OCI-LY7 (cell line): ENCODE data around the gene NELFA. TPM values are rescaled to one million over a fixed set of nuclear protein-coding genes. Genes with fewer than 3 reads are reported as not detected.

Source experiments
- BruUV-seq: library from RNA; stranded (reverse); fragments of 400-500 nt; replicated peaks from 2 replicates; lab custom pipeline; 2021; lab: Mats Ljungman, UMichigan
- CTCF ChIA-PET: fragments of 300-600 bp; sonication (Branson Sonifier 250); formaldehyde crosslinking; loops from one replicate; lab custom pipeline; 2022; ENCODE audit warnings: antibody characterized with exemption; ENCODE audit not compliant: unreplicated experiment; lab: Charles Lee
- POLR2A ChIA-PET: fragments of 300-600 bp; sonication (Branson Sonifier 250); formaldehyde crosslinking; loops from one replicate; lab custom pipeline; 2022; ENCODE audit warnings: antibody characterized with exemption; lab: Charles Lee
- DNase-seq: peaks from one replicate; pipeline ENCODE4 v3.0.0-alpha.2; 2015; ENCODE audit warnings: low spot score
- H2AFZ ChIP-seq: fragments of 200-600 bp; sonication (generic), shearing (Covaris generic); 2 replicates; pipeline ENCODE4 v1.6.1; 2014; ENCODE audit warnings: mild to moderate bottlenecking, antibody characterized with exemption, low read length, moderate library complexity
- H3K27ac ChIP-seq: fragments of 200-600 bp; sonication (generic); 2 replicates; pipeline ENCODE4 v1.5.1; 2014; ENCODE audit warnings: mixed run types, low read depth, mild to moderate bottlenecking, moderate library complexity, low read length, inconsistent platforms; ENCODE audit not compliant: poor library complexity, severe bottlenecking
- H3K36me3 ChIP-seq: fragments of 200-600 bp; sonication (generic); 2 replicates; pipeline ENCODE4 v1.6.1; 2014; ENCODE audit warnings: mild to moderate bottlenecking, antibody characterized with exemption, low read length, moderate library complexity, mixed read lengths; ENCODE audit not compliant: insufficient read depth
- H3K4me1 ChIP-seq: fragments of 200-600 bp; sonication (generic); 2 replicates; pipeline ENCODE4 v1.5.1; 2014; ENCODE audit warnings: mild to moderate bottlenecking, low read length; ENCODE audit not compliant: insufficient read depth, poor library complexity, severe bottlenecking
- H3K4me2 ChIP-seq: fragments of 200-600 bp; sonication (generic); 2 replicates; pipeline ENCODE4 v1.6.1; 2014; ENCODE audit warnings: mild to moderate bottlenecking, low read length
- H3K4me3 ChIP-seq: fragments of 200-600 bp; sonication (generic); 2 replicates; pipeline ENCODE4 v1.5.1; 2014; ENCODE audit warnings: mild to moderate bottlenecking, low read depth, low read length; ENCODE audit not compliant: poor library complexity, severe bottlenecking
- H3K79me2 ChIP-seq: fragments of 200-600 bp; sonication (generic); 2 replicates; pipeline ENCODE4 v1.6.1; 2016; ENCODE audit warnings: low read depth, mild to moderate bottlenecking, low read length, moderate library complexity, mixed read lengths; ENCODE audit not compliant: insufficient read depth
- H3K9me2 ChIP-seq: fragments of 200-600 bp; sonication (generic); 2 replicates; pipeline ENCODE4 v1.6.1; 2016; ENCODE audit warnings: mild to moderate bottlenecking, low read length, mixed read lengths; ENCODE audit not compliant: insufficient read depth
- H3K9me3 ChIP-seq: fragments of 200-600 bp; sonication (generic); 2 replicates; pipeline ENCODE4 v1.6.1; 2014; ENCODE audit warnings: mild to moderate bottlenecking, mixed run types, low read length, mixed read lengths
- H4K20me1 ChIP-seq: fragments of 200-600 bp; sonication (generic); 2 replicates; pipeline ENCODE4 v1.6.1; 2014; ENCODE audit warnings: mild to moderate bottlenecking, antibody characterized with exemption, low read length, moderate library complexity, mixed read lengths; ENCODE audit not compliant: insufficient read depth
- CTCF ChIP-seq: fragments of 200-600 bp; sonication (generic); conservative IDR thresholded peaks from 2 replicates; pipeline ENCODE4 v1.5.1; 2014; ENCODE audit warnings: mild to moderate bottlenecking, antibody characterized with exemption, low read length, moderate library complexity, mixed read lengths
- EZH2phosphoT487 ChIP-seq: fragments of 200-600 bp; sonication (generic); IDR thresholded peaks from 2 replicates; pipeline ENCODE4 v1.6.1; 2018; ENCODE audit warnings: low read depth, borderline replicate concordance, mild to moderate bottlenecking, mixed run types, antibody characterized with exemption, low read length, moderate library complexity, mixed read lengths
- intact Hi-C: fragments of 100-400 bp; cut with micrococcal nuclease; formaldehyde crosslinking; loops from one replicate; pipeline ENCODE4 v1.10.0; 2022; ENCODE audit not compliant: unreplicated experiment
- total RNA-seq, 2 experiments: library from RNA; depleted of rRNA in 1 of 2; stranded (reverse); fragments of >200 nt in 1 of 2; shearing (Covaris generic) in 1 of 2; gene quantifications; 2 replicates each; pipeline ENCODE4 v1.2.3, GENCODE V29; 2014 to 2022

NELFA gene
- total RNA-seq, 2 experiments from 2014 or later: 45.5 to 45.7 TPM

- Histone ChIP-seq H3K79me2 (no peaks in the 10 kb centered on the region), H3K9me2 (no peaks in the 10 kb centered on the region), H3K27ac (no peak overlapping the region), H3K36me3 (peaks cover 90% of the 10 kb centered on the region), H3K9me3 (no peaks in the 10 kb centered on the region), H3K4me3 (no peak overlapping the region), H2AFZ (no peak overlapping the region), H3K4me2 (no peak overlapping the region), H3K4me1 (no peaks in the 10 kb centered on the region), H4K20me1 (no peaks in the 10 kb centered on the region)
- BruUV-seq: no TSS peak
- intact Hi-C loops: no loop called here
- POLR2A ChIA-PET: interaction anchor here (1.5 kb wide), 1 partner anchor 33 kb away, joined by 3 read pairs; no protein-coding TSS in a partner anchor
- DNase-seq: no peak
- CTCF ChIA-PET: no interaction called here
- no peak for TF ChIP-seq CTCF
- no peak for TF ChIP-seq EZH2phosphoT487
Observed at GRCh38 chr4:1962980-1963379, 45.8 kb downstream of the NELFA start.

GRCh38 chr4:1961563-1961962, 47.2 kb downstream of the NELFA start:
- TF ChIP-seq EZH2phosphoT487 (no peak), CTCF (no peak)
- no peaks in the 10 kb centered on the region for H3K79me2 ChIP-seq
- no peak for DNase-seq
- no peaks in the 10 kb centered on the region for H3K4me1 ChIP-seq
- no peak overlapping the region for H3K4me3 ChIP-seq
- no peak overlapping the region for H3K27ac ChIP-seq
- H3K9me2 ChIP-seq: no peaks in the 10 kb centered on the region
- no TSS peak for BruUV-seq
- no peaks in the 10 kb centered on the region for H4K20me1 ChIP-seq
- H3K9me3 ChIP-seq: no peaks in the 10 kb centered on the region
- intact Hi-C loops: no loop called here
- POLR2A ChIA-PET: interaction anchor here (0.8 to 1.5 kb wide), 2 partner anchors 22 to 35 kb away, joined by 3 to 4 read pairs; no protein-coding TSS in a partner anchor
- no peak overlapping the region for H3K4me2 ChIP-seq
- CTCF ChIA-PET: interaction anchor here (0.7 kb wide), 1 partner anchor 423 kb away, joined by 3 read pairs; no protein-coding TSS in a partner anchor
- no peak overlapping the region for H2AFZ ChIP-seq
- H3K36me3 ChIP-seq: peaks cover 97% of the 10 kb centered on the region

- Histone ChIP-seq H4K20me1 (no peaks in the 10 kb centered on the region), H3K4me3 (no peak overlapping the region), H3K9me2 (no peaks in the 10 kb centered on the region), H2AFZ (no peak overlapping the region), H3K4me2 (no peak overlapping the region), H3K27ac (no peak overlapping the region), H3K79me2 (no peaks in the 10 kb centered on the region), H3K36me3 (peaks cover 100% of the 10 kb centered on the region), H3K9me3 (no peaks in the 10 kb centered on the region), H3K4me1 (no peaks in the 10 kb centered on the region)
- TF ChIP-seq EZH2phosphoT487: no peak
- TF ChIP-seq CTCF: no peak
- no peak for DNase-seq
- POLR2A ChIA-PET: no interaction called here
- no TSS peak for BruUV-seq
- CTCF ChIA-PET: no interaction called here
- intact Hi-C loops: no loop called here
Observed at GRCh38 chr4:1961038-1961437, 47.7 kb downstream of the NELFA start.
